HEK293T (cell line): ENCODE data around the gene SNX24.

Experiments
- BHLHE40 ChIP-seq: fragments of 450-650 bp; IDR thresholded peaks from 2 replicates; pipeline ENCODE4 v1.6.1; 2016; ENCODE audit warnings: mild to moderate bottlenecking, moderate library complexity, borderline replicate concordance
- CTBP1 ChIP-seq: fragments of 450-650 bp; IDR thresholded peaks from 2 replicates; pipeline ENCODE4 v1.6.1; 2016; ENCODE audit warnings: borderline replicate concordance
- ELF4 ChIP-seq: fragments of 450-650 bp; IDR thresholded peaks from 2 replicates; pipeline ENCODE4 v1.6.1; 2017; ENCODE audit warnings: antibody characterized with exemption
- FOXA1 ChIP-seq: fragments of 450-650 bp; IDR thresholded peaks from 2 replicates; pipeline ENCODE4 v1.6.1; 2016; ENCODE audit warnings: mild to moderate bottlenecking
- FOXK2 ChIP-seq: fragments of 450-650 bp; IDR thresholded peaks from 2 replicates; pipeline ENCODE4 v1.6.1; 2016; ENCODE audit warnings: mild to moderate bottlenecking
- FOXM1 ChIP-seq: fragments of 450-650 bp; IDR thresholded peaks from 2 replicates; pipeline ENCODE4 v1.6.1; 2017; ENCODE audit warnings: mild to moderate bottlenecking, borderline replicate concordance
- HDGF ChIP-seq: fragments of 450-650 bp; IDR thresholded peaks from 2 replicates; pipeline ENCODE4 v1.6.1; 2017; ENCODE audit warnings: antibody characterized with exemption, borderline replicate concordance
- L3MBTL2 ChIP-seq: fragments of 450-650 bp; conservative IDR thresholded peaks from 2 replicates; pipeline ENCODE4 v1.6.1; 2016; ENCODE audit warnings: mild to moderate bottlenecking
- NFRKB ChIP-seq: fragments of 450-650 bp; IDR thresholded peaks from 2 replicates; pipeline ENCODE4 v1.6.1; 2016; ENCODE audit warnings: mild to moderate bottlenecking, moderate library complexity
- SP1 ChIP-seq: fragments of 450-650 bp; IDR thresholded peaks from 2 replicates; pipeline ENCODE4 v1.6.1; 2017
- SUZ12 ChIP-seq: fragments of 450-650 bp; IDR thresholded peaks from 2 replicates; pipeline ENCODE4 v1.6.1; 2016; ENCODE audit warnings: mild to moderate bottlenecking
- TARDBP ChIP-seq: fragments of 450-650 bp; IDR thresholded peaks from 2 replicates; pipeline ENCODE4 v1.6.1; 2016
- ZNF384 ChIP-seq: fragments of 450-650 bp; IDR thresholded peaks from 2 replicates; pipeline ENCODE4 v1.6.1; 2016
- TF ChIP-seq, protein P1 (sequence below): fragments of 450-650 bp; IDR thresholded peaks from 2 replicates; pipeline ENCODE4 v1.6.1; 2016

DNA sequence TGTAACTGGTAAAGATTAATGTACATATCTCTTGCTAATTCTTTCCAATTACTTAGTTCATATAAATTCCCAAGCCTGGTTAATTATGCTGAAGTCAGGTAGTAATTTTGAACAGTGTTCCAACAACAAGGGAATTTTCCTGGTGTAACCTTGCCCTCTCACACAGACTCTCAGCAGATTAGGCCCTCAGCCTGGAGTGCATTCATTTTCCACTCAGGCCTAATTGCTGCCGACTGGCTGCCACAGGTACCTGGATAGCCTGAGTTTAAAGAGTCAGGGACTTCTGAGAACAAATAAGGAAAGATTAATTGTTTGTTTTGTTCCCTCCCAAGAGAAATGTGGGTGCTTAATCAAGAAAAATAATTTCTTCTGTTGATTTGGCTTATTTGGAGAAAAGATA lies 119.7 kb downstream of the SNX24 start:
- TF ChIP-seq SUZ12 (no peak), ELF4 (no peak), FOXA1 (no peak), FOXK2 (no peak), BHLHE40 (no peak), SP1 (no peak), ZNF384 (no peak), L3MBTL2 (no peak), TARDBP (no peak), CTBP1 (no peak), FOXM1 (no peak), HDGF (no peak), NFRKB (no peak)
- TF ChIP-seq, protein P1, sequence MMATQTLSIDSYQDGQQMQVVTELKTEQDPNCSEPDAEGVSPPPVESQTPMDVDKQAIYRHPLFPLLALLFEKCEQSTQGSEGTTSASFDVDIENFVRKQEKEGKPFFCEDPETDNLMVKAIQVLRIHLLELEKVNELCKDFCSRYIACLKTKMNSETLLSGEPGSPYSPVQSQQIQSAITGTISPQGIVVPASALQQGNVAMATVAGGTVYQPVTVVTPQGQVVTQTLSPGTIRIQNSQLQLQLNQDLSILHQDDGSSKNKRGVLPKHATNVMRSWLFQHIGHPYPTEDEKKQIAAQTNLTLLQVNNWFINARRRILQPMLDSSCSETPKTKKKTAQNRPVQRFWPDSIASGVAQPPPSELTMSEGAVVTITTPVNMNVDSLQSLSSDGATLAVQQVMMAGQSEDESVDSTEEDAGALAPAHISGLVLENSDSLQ, result no peak
